NAMALWA (cell line): Measurements from ENCODE around the gene ZNF317.
"Not testable (repeated sequence)": the region's sequence is repeated elsewhere in the genome, so short reads cannot be mapped to it uniquely, and the experiment has no call there.

Experiments
- DNase-seq: peaks from one replicate; pipeline ENCODE4 v3.0.0-alpha.2; 2015; ENCODE audit warnings: low spot score

Gene ZNF317

GRCh38 chr19:9175326-9175725 lies 35.1 kb downstream of the ZNF317 start:
- DNase-seq: no peak

GRCh38 chr19:9178901-9179300 lies 38.7 kb downstream of the ZNF317 start, which contains the start of gene OR7D2:
TSS of gene OR7D2 (plus strand) at chr19:9178979. CDS start at chr19:9185782, 6,803 bp downstream.
- no peak for DNase-seq

DNA sequence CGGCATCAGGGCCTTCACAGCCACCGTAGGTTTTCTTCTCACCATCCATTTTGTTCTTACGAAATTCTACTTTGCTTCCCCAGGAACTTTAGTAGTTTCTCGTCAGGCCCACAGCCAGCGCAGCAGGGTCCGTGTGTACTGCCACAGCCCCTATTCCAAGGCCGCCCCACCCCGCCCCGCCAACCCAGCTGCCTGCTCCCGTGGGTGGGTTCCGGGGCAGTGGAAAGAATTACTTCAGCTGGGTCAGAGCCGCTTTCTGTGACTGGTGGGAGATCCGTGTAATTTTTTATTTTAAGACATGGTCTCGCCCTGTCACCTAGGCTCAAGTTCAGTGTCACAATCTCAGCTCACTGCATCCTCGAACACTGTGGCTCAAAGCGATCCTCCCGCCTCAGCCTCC lies 42.8 kb downstream of the ZNF317 start:
- DNase-seq: no peak

GRCh38 chr19:9187191-9187590 lies 47.0 kb downstream of the ZNF317 start:
- no peak for DNase-seq

- DNase-seq: no peak
Measured at GRCh38 chr19:9189535-9189934, 49.3 kb downstream of the ZNF317 start.

DNA sequence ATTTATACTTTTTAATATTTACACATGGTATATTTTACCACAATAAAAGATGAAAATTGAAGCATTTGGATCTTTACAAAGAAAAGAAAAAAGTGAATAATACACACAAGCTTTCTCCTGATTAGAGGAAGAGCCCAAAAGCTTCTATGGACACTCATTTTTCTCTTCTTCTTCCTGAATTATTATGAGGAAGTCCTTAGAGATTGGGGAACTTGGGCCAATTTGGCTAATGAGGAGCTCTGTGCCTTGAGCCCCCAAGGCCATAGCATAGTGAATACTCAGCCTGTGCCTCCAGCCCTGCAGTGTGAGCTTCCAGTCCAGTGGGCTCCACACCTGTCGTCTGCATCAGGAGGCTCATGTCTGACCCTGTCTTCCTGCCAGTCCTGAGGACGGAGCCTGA lies 57.8 kb downstream of the ZNF317 start:
- DNase-seq: not testable (repeated sequence)

- peak; percentile 68 for DNase-seq
Measured at GRCh38 chr19:9205501-9206113, 65.4 kb downstream of the ZNF317 start.
